ENCODE measurements around the gene ATRN. TPM values are rescaled to one million over a fixed set of nuclear protein-coding genes. Genes with fewer than 3 reads are reported as not detected.

Gene ATRN
- total RNA-seq, 1 experiment from 2014 or later: 18.4 TPM

GRCh38 chr20:3696200-3696599 lies 225.4 kb downstream of the ATRN start:
- DNase-seq (ENCODE audit: low spot score): no peak

GRCh38 chr20:3696745-3697587 lies 226.1 kb downstream of the ATRN start:
- DNase-seq (ENCODE audit: low spot score): no peak

- DNase-seq (ENCODE audit: low spot score): no peak
Observed at GRCh38 chr20:3697588-3698305, 226.9 kb downstream of the ATRN start.

- no peak for DNase-seq (ENCODE audit: low spot score)
Observed at GRCh38 chr20:3698591-3699001, 227.8 kb downstream of the ATRN start.

GRCh38 chr20:3699037-3699436 lies 228.2 kb downstream of the ATRN start:
- no peak for DNase-seq (ENCODE audit: low spot score)

Other genes with a start within 250 kb of the ATRN start
- 0.93 TPM in 1 of 2 replicates, not detected in the other for gene SLC4A11, start 231.8 kb upstream of the ATRN start, total RNA-seq (2014; rRNA removed; shearing (Covaris generic))
- gene DNAAF9, start 63.3 kb upstream of the ATRN start, total RNA-seq (2014; rRNA removed; shearing (Covaris generic)): 1.7 and 2.4 TPM in 2 replicates
- not detected in 2 replicates for gene GFRA4, start 192.4 kb downstream of the ATRN start, total RNA-seq (2014; rRNA removed; shearing (Covaris generic))
- not detected in 2 replicates for gene ADAM33, start 211.0 kb downstream of the ATRN start, total RNA-seq (2014; rRNA removed; shearing (Covaris generic))
- 0.02 TPM in 1 of 2 replicates, not detected in the other for gene SIGLEC1, start 241.6 kb downstream of the ATRN start, total RNA-seq (2014; rRNA removed; shearing (Covaris generic))

All from H4 (cell line).